ENCODE measurements around the gene B3GALNT1. TPM values are rescaled to one million over a fixed set of nuclear protein-coding genes. Genes with fewer than 3 reads are reported as not detected.

The B3GALNT1 gene
- polyA plus RNA-seq, 2 of the 4 experiments (the other 2 are of a cell fraction) = 0.13 to 0.14 TPM

DNA sequence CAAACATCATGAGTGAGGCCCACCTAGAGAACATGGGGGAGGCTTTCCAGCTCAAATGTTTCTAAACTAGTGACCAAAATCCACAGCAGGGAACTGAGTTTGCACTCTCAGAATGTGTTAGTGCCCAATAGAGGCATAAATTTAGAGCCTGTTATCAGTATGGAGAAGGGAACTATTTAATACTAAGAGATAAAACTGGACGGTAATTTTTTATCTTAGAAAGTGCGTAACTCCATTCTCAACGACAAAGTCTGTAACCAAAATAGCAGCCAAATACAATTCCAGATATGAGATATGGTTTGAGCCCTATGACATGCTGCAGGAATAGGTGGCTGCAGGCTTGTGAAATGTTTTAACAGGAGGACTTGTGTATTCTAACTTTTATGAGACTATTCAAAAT lies 3.5 kb downstream of the B3GALNT1 start:
- Histone ChIP-seq H3K4me1 (no peaks in the 10 kb centered on the region), H3K9me3 (no peaks in the 10 kb centered on the region), H3K4me2 (no peak overlapping the region), H3K27ac (no peak overlapping the region), H3K4me3 (no peak overlapping the region)
- TF ChIP-seq CBX2 (IDR thresholded peaks at IDR 0.05; ENCODE audit: borderline replicate concordance, low read depth) (no peak), HOXB5 (CRISPR knock-in tag; IDR thresholded peaks at IDR 0.05) (no peak), EP300 (IDR thresholded peaks at IDR 0.05) (no peak), ZNF302 (CRISPR knock-in tag; IDR thresholded peaks at IDR 0.05) (no peak), POLR2A (IDR thresholded peaks at IDR 0.05; ENCODE audit: low read length) (no peak), JUNB (IDR thresholded peaks at IDR 0.05) (no peak), KDM1A (IDR thresholded peaks at IDR 0.05; ENCODE audit: low read depth) (no peak), NPAS2 (CRISPR knock-in tag; IDR thresholded peaks at IDR 0.05; ENCODE audit: borderline replicate concordance) (no peak), RFX5 (IDR thresholded peaks at IDR 0.05) (no peak), CBX8 (IDR thresholded peaks at IDR 0.05) (no peak), USF2 (IDR thresholded peaks at IDR 0.05) (no peak), ZFP36 (IDR thresholded peaks at IDR 0.05; ENCODE audit: borderline replicate concordance, partially characterized antibody) (no peak), MAX (IDR thresholded peaks at IDR 0.05) (no peak), PHF8 (IDR thresholded peaks at IDR 0.05; ENCODE audit: borderline replicate concordance, low read depth) (no peak), FOSB (CRISPR knock-in tag; IDR thresholded peaks at IDR 0.05) (no peak), ESRRA (IDR thresholded peaks at IDR 0.05; ENCODE audit: borderline replicate concordance, low read length) (no peak), HES2 (IDR thresholded peaks at IDR 0.05) (no peak), EHF (CRISPR knock-in tag; IDR thresholded peaks at IDR 0.05) (no peak), POLR2AphosphoS2 (conservative IDR thresholded peaks at IDR 0.05; ENCODE audit: low read length) (no peak)
- TF ChIP-seq, protein P1, sequence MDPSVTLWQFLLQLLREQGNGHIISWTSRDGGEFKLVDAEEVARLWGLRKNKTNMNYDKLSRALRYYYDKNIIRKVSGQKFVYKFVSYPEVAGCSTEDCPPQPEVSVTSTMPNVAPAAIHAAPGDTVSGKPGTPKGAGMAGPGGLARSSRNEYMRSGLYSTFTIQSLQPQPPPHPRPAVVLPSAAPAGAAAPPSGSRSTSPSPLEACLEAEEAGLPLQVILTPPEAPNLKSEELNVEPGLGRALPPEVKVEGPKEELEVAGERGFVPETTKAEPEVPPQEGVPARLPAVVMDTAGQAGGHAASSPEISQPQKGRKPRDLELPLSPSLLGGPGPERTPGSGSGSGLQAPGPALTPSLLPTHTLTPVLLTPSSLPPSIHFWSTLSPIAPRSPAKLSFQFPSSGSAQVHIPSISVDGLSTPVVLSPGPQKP (IDR thresholded peaks at IDR 0.05; ENCODE audit: low read depth, low read length) = no peak
- 84% methylated on average over 3 of the region's 3 CpGs for WGBS (ENCODE audit: missing lambda C conversion rate)
- no peak for FAIRE-seq
- ATAC-seq = no peak
- ChIA-PET CTCF (interaction anchor here (0.6 to 0.7 kb wide), 3 partner anchors 23 to 329 kb away, joined by 3 to 4 read pairs (median 3); no protein-coding TSS in a partner anchor), POLR2A (no interaction called here)
- DNase-seq (ENCODE audit: low read depth in 1 of 2, low spot score in 1 of 2) = no peak

DNA sequence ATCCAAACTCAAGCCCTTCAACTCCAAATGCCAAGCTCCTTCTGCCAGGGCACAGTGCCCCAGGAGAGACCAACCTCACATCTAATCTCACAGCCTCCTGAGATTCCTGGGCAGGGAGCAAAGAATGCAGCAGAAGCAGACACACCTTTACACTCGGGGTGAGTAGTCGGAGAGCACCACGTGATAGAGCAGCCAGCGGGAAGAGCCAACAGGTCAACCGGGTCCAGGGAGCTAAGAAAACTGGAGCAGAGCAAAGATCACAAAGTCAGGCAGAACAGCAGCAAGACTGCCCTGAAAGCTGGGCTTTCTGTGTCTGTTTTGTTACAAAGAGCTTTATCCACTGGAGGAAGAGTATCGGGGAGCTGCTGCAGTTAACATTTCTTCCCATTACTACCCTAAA lies 4.2 kb downstream of the B3GALNT1 start:
- CTCF ChIA-PET = interaction anchor here (0.6 to 0.7 kb wide), 2 partner anchors 126 to 329 kb away, joined by 3 to 4 read pairs; no protein-coding TSS in a partner anchor
- FAIRE-seq = no peak
- 55% methylated on average over 6 of the region's 6 CpGs for WGBS (ENCODE audit: missing lambda C conversion rate)
- no peak for ATAC-seq
- Histone ChIP-seq H3K4me3 (no peak overlapping the region), H3K27ac (no peak overlapping the region), H3K4me1 (no peaks in the 10 kb centered on the region), H3K4me2 (no peak overlapping the region), H3K9me3 (no peaks in the 10 kb centered on the region)
- POLR2A ChIA-PET = no interaction called here
- TF ChIP-seq, protein P2, sequence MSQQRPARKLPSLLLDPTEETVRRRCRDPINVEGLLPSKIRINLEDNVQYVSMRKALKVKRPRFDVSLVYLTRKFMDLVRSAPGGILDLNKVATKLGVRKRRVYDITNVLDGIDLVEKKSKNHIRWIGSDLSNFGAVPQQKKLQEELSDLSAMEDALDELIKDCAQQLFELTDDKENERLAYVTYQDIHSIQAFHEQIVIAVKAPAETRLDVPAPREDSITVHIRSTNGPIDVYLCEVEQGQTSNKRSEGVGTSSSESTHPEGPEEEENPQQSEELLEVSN (IDR thresholded peaks at IDR 0.05; ENCODE audit: borderline replicate concordance, low read depth) = no peak
- TF ChIP-seq MYC (IDR thresholded peaks at IDR 0.05; ENCODE audit: borderline replicate concordance, low read length) (no peak), JUN (IDR thresholded peaks at IDR 0.05) (no peak), RCOR1 (IDR thresholded peaks at IDR 0.05; ENCODE audit: low read depth, low read length) (no peak), NR3C1 (IDR thresholded peaks at IDR 0.05) (no peak), MAX (IDR thresholded peaks at IDR 0.05) (no peak), POLR2AphosphoS2 (conservative IDR thresholded peaks at IDR 0.05; ENCODE audit: low read length) (no peak), CHD4 (IDR thresholded peaks at IDR 0.05; ENCODE audit: borderline replicate concordance) (no peak), ESRRA (IDR thresholded peaks at IDR 0.05; ENCODE audit: borderline replicate concordance, low read length) (no peak)
- TF ChIP-seq, protein P1 (IDR thresholded peaks at IDR 0.05; ENCODE audit: low read depth, low read length) = no peak
- TF ChIP-seq, protein P3, sequence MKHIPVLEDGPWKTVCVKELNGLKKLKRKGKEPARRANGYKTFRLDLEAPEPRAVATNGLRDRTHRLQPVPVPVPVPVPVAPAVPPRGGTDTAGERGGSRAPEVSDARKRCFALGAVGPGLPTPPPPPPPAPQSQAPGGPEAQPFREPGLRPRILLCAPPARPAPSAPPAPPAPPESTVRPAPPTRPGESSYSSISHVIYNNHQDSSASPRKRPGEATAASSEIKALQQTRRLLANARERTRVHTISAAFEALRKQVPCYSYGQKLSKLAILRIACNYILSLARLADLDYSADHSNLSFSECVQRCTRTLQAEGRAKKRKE (CRISPR knock-in tag; IDR thresholded peaks at IDR 0.05; ENCODE audit: low read depth) = no peak
- DNase-seq (ENCODE audit: low read depth in 1 of 2, low spot score in 1 of 2) = no peak

Measured in A549 (cell line).